ENCODE measurements around the gene FBXL7. TPM values are rescaled to one million over a fixed set of nuclear protein-coding genes. Genes with fewer than 3 reads are reported as not detected.

The FBXL7 gene
- total and polyA plus RNA-seq, 7 experiments from 2014 or later = not detected

DNA sequence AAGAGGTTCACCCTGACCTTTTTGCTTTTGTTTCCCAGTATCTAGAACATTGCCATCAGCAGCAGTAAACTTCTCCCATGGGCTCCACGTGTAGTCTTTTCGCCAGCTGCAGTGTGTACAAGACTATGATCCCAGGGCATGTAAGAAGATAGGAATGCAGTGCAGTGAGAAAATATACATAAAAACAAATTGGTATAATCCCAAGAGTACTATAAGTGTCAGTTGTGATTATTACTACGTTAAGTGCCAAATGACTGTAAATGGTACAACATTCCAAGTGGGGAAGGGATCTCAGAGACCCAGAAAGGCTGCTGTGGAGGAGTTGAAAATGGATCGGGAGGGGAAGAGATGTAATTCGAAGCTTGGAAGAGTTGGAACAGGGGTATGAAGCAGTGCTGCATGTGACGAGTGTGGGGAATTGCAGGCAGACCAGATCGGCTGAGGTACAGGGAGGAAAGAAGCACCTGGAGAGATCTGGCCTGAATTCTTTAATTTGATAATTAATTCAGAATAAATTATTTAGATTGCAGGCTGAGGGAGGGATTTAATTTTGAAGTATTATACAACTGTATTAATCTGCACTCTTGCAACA lies 95.1 kb downstream of the FBXL7 start:
- ATAC-seq (no peak), DNase-seq (no peak)
- H3K27ac Mint-ChIP-seq = peak overlapping the region in 1 of 9 donors; percentile 23
- intact Hi-C loops (cut with micrococcal nuclease) = no loop called here
- H3K4me1 Mint-ChIP-seq = no peaks in the 10 kb centered on the region
- Histone ChIP-seq H3K36me3 (ENCODE audit: control insufficient read depth in 2 of 3, insufficient read depth in 3 of 3, low read length in 3 of 3) (no peaks in the 10 kb centered on the region), H3K27ac (ENCODE audit: low read depth, low read length) (no peak overlapping the region), H3K27me3 (ENCODE audit: control insufficient read depth in 2 of 2, insufficient read depth in 2 of 2, low read length in 2 of 2) (no peaks in the 10 kb centered on the region), H3K4me3 (ENCODE audit: low read length) (no peak overlapping the region), H3K4me1 (ENCODE audit: control insufficient read depth in 2 of 2, insufficient read depth in 2 of 2, low read length in 2 of 2) (no peaks in the 10 kb centered on the region), H3K9me3 (ENCODE audit: control insufficient read depth in 2 of 3, low read length in 3 of 3) (no peaks in the 10 kb centered on the region)
- H3K36me3 Mint-ChIP-seq = no peaks in the 10 kb centered on the region
- CTCF ChIA-PET = no interaction called here
- POLR2A ChIA-PET = no interaction called here
- H3K9me3 Mint-ChIP-seq = peaks cover 0 to 17% (median 2%) of the 10 kb centered on the region in 11 donors
- H3K4me3 Mint-ChIP-seq = no peak overlapping the region
- H3K27me3 Mint-ChIP-seq = no peaks in the 10 kb centered on the region

- no peak for ATAC-seq
- Mint-ChIP-seq H3K36me3 (no peaks in the 10 kb centered on the region), H3K9me3 (peaks cover 0 to 17% (median 1%) of the 10 kb centered on the region in 11 donors), H3K4me3 (no peak overlapping the region), H3K27me3 (no peaks in the 10 kb centered on the region), H3K4me1 (no peaks in the 10 kb centered on the region), H3K27ac (no peak overlapping the region)
- intact Hi-C loops (cut with micrococcal nuclease) = no loop called here
- Histone ChIP-seq H3K4me3 (ENCODE audit: low read length) (no peak overlapping the region), H3K4me1 (ENCODE audit: control insufficient read depth in 2 of 2, insufficient read depth in 2 of 2, low read length in 2 of 2) (no peaks in the 10 kb centered on the region), H3K9me3 (ENCODE audit: control insufficient read depth in 2 of 3, low read length in 3 of 3) (no peaks in the 10 kb centered on the region), H3K27me3 (ENCODE audit: control insufficient read depth in 2 of 2, insufficient read depth in 2 of 2, low read length in 2 of 2) (no peaks in the 10 kb centered on the region), H3K27ac (ENCODE audit: low read depth, low read length) (no peak overlapping the region), H3K36me3 (ENCODE audit: control insufficient read depth in 2 of 3, insufficient read depth in 3 of 3, low read length in 3 of 3) (no peaks in the 10 kb centered on the region)
- DNase-seq = no peak
- ChIA-PET POLR2A (no interaction called here), CTCF (no interaction called here)
These were observed 95.9 kb downstream of the FBXL7 start for GRCh38 chr5:15595929-15596328.

- Mint-ChIP-seq H3K36me3 (no peaks in the 10 kb centered on the region), H3K4me1 (no peaks in the 10 kb centered on the region), H3K9me3 (peaks cover 0 to 17% (median 1%) of the 10 kb centered on the region in 11 donors), H3K27me3 (no peaks in the 10 kb centered on the region), H3K27ac (no peak overlapping the region), H3K4me3 (no peak overlapping the region)
- no peaks in the 10 kb centered on the region for H3K36me3 ChIP-seq (ENCODE audit: control insufficient read depth in 2 of 3, insufficient read depth in 3 of 3, low read length in 3 of 3)
- no peak overlapping the region for H3K4me3 ChIP-seq (ENCODE audit: low read length)
- POLR2A ChIA-PET = no interaction called here
- ATAC-seq = no peak
- peaks cover 0 to 3% (median 0%) of the 10 kb centered on the region in 3 experiments for H3K9me3 ChIP-seq (ENCODE audit: control insufficient read depth in 2 of 3, low read length in 3 of 3)
- H3K27ac ChIP-seq (ENCODE audit: low read depth, low read length) = no peak overlapping the region
- H3K27me3 ChIP-seq (ENCODE audit: control insufficient read depth in 2 of 2, insufficient read depth in 2 of 2, low read length in 2 of 2) = no peaks in the 10 kb centered on the region
- no peak for DNase-seq
- CTCF ChIA-PET = no interaction called here
- intact Hi-C loops (cut with micrococcal nuclease) = no loop called here
- no peaks in the 10 kb centered on the region for H3K4me1 ChIP-seq (ENCODE audit: control insufficient read depth in 2 of 2, insufficient read depth in 2 of 2, low read length in 2 of 2)
These were observed 97.0 kb downstream of the FBXL7 start for GRCh38 chr5:15596936-15597335.

GRCh38 chr5:15597804-15598203 lies 97.8 kb downstream of the FBXL7 start:
- no peaks in the 10 kb centered on the region for H3K36me3 ChIP-seq (ENCODE audit: control insufficient read depth in 2 of 3, insufficient read depth in 3 of 3, low read length in 3 of 3)
- no peaks in the 10 kb centered on the region for H3K27me3 Mint-ChIP-seq
- no peaks in the 10 kb centered on the region for H3K4me1 ChIP-seq (ENCODE audit: control insufficient read depth in 2 of 2, insufficient read depth in 2 of 2, low read length in 2 of 2)
- no peaks in the 10 kb centered on the region for H3K36me3 Mint-ChIP-seq
- ATAC-seq (no peak), DNase-seq (no peak)
- no peak overlapping the region for H3K27ac Mint-ChIP-seq
- H3K9me3 ChIP-seq (ENCODE audit: control insufficient read depth in 2 of 3, low read length in 3 of 3) = peaks cover 0 to 3% (median 0%) of the 10 kb centered on the region in 3 experiments
- POLR2A ChIA-PET = no interaction called here
- CTCF ChIA-PET = no interaction called here
- no peaks in the 10 kb centered on the region for H3K27me3 ChIP-seq (ENCODE audit: control insufficient read depth in 2 of 2, insufficient read depth in 2 of 2, low read length in 2 of 2)
- H3K4me1 Mint-ChIP-seq = no peaks in the 10 kb centered on the region
- peaks cover 0 to 9% (median 1%) of the 10 kb centered on the region in 11 donors for H3K9me3 Mint-ChIP-seq
- no peak overlapping the region for H3K4me3 ChIP-seq (ENCODE audit: low read length)
- H3K4me3 Mint-ChIP-seq = no peak overlapping the region
- no peak overlapping the region for H3K27ac ChIP-seq (ENCODE audit: low read depth, low read length)
- intact Hi-C loops (cut with micrococcal nuclease) = no loop called here

DNA sequence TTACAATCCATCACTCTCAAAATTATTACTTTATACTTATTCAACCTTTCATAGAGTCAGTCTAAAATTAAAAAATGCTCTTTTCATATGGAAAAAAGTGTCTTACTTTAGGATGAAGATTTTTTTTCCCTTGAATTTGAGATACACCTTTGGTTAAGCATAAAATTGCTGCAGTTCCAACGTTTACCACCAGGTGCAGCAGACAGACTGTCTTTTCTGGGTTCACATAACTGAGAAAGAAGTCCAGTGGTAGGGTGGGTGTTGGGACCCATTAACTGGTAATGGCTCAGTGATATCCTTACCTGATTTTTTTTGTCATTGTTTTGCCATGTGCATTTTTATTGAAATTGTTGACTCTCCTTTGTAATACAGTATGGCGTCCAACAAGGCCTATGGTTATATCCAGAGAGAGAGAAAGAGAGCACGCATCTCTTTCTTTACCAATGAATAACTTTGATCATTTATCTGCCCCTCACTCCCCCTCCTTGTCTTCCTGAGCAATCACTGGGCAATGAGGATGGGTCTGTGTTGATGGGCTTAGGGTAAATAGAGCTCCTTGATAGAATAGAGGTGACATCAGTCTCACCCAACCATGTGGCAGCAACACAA lies 98.4 kb downstream of the FBXL7 start:
- ChIA-PET CTCF (no interaction called here), POLR2A (no interaction called here)
- no peak overlapping the region for H3K27ac Mint-ChIP-seq
- no peaks in the 10 kb centered on the region for H3K4me1 ChIP-seq (ENCODE audit: control insufficient read depth in 2 of 2, insufficient read depth in 2 of 2, low read length in 2 of 2)
- H3K27me3 Mint-ChIP-seq = no peaks in the 10 kb centered on the region
- H3K9me3 Mint-ChIP-seq = peaks cover 0 to 9% (median 2%) of the 10 kb centered on the region in 11 donors
- no peaks in the 10 kb centered on the region for H3K4me1 Mint-ChIP-seq
- peaks cover 0 to 3% (median 0%) of the 10 kb centered on the region in 3 experiments for H3K9me3 ChIP-seq (ENCODE audit: control insufficient read depth in 2 of 3, low read length in 3 of 3)
- no peaks in the 10 kb centered on the region for H3K27me3 ChIP-seq (ENCODE audit: control insufficient read depth in 2 of 2, insufficient read depth in 2 of 2, low read length in 2 of 2)
- intact Hi-C loops (cut with micrococcal nuclease) = no loop called here
- H3K36me3 Mint-ChIP-seq = no peaks in the 10 kb centered on the region
- H3K4me3 ChIP-seq (ENCODE audit: low read length) = no peak overlapping the region
- H3K27ac ChIP-seq (ENCODE audit: low read depth, low read length) = no peak overlapping the region
- DNase-seq (no peak), ATAC-seq (no peak)
- no peak overlapping the region for H3K4me3 Mint-ChIP-seq
- no peaks in the 10 kb centered on the region for H3K36me3 ChIP-seq (ENCODE audit: control insufficient read depth in 2 of 3, insufficient read depth in 3 of 3, low read length in 3 of 3)

GRCh38 chr5:15600035-15600434 lies 100.1 kb downstream of the FBXL7 start:
- no peak overlapping the region for H3K27ac ChIP-seq (ENCODE audit: low read depth, low read length)
- H3K9me3 ChIP-seq (ENCODE audit: control insufficient read depth in 2 of 3, low read length in 3 of 3) = peaks cover 0 to 3% (median 0%) of the 10 kb centered on the region in 3 experiments
- intact Hi-C loops (cut with micrococcal nuclease) = no loop called here
- H3K36me3 ChIP-seq (ENCODE audit: control insufficient read depth in 2 of 3, insufficient read depth in 3 of 3, low read length in 3 of 3) = no peaks in the 10 kb centered on the region
- H3K9me3 Mint-ChIP-seq = peaks cover 0 to 7% (median 1%) of the 10 kb centered on the region in 11 donors
- no peak for ATAC-seq
- ChIA-PET POLR2A (no interaction called here), CTCF (no interaction called here)
- H3K27ac Mint-ChIP-seq = no peak overlapping the region
- no peak overlapping the region for H3K4me3 Mint-ChIP-seq
- H3K36me3 Mint-ChIP-seq = no peaks in the 10 kb centered on the region
- H3K4me3 ChIP-seq (ENCODE audit: low read length) = no peak overlapping the region
- no peaks in the 10 kb centered on the region for H3K4me1 ChIP-seq (ENCODE audit: control insufficient read depth in 2 of 2, insufficient read depth in 2 of 2, low read length in 2 of 2)
- no peaks in the 10 kb centered on the region for H3K27me3 Mint-ChIP-seq
- H3K27me3 ChIP-seq (ENCODE audit: control insufficient read depth in 2 of 2, insufficient read depth in 2 of 2, low read length in 2 of 2) = no peaks in the 10 kb centered on the region
- DNase-seq = no peak
- no peaks in the 10 kb centered on the region for H3K4me1 Mint-ChIP-seq

DNA sequence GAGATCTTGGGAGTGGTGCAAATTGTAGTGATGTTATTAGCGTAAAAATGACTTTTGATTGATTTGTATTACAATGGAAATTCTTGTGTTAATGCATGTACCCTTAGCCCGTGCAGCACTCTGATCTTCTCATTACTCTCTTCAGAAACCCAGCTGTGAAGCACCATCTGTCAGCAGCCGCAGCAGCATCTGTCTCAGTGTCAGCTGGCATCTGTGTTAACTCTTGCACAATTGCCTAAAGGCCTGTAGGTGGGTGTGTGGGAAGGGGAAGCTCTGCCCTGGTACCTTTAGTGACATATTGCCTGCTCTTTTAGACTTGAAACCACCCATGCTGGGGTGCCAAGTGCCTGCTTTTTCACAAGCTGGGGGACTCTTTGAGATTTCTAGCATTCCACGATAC lies 101.3 kb downstream of the FBXL7 start:
- H3K9me3 Mint-ChIP-seq = peaks cover 0 to 5% (median 1%) of the 10 kb centered on the region in 11 donors
- Histone ChIP-seq H3K36me3 (ENCODE audit: control insufficient read depth in 2 of 3, insufficient read depth in 3 of 3, low read length in 3 of 3) (no peaks in the 10 kb centered on the region), H3K9me3 (ENCODE audit: control insufficient read depth in 2 of 3, low read length in 3 of 3) (peaks cover 0 to 3% (median 0%) of the 10 kb centered on the region in 3 experiments), H3K27me3 (ENCODE audit: control insufficient read depth in 2 of 2, insufficient read depth in 2 of 2, low read length in 2 of 2) (no peaks in the 10 kb centered on the region), H3K4me1 (ENCODE audit: control insufficient read depth in 2 of 2, insufficient read depth in 2 of 2, low read length in 2 of 2) (no peaks in the 10 kb centered on the region), H3K4me3 (ENCODE audit: low read length) (no peak overlapping the region), H3K27ac (ENCODE audit: low read depth, low read length) (no peak overlapping the region)
- H3K27me3 Mint-ChIP-seq = no peaks in the 10 kb centered on the region
- ChIA-PET POLR2A (no interaction called here), CTCF (no interaction called here)
- no peak overlapping the region for H3K27ac Mint-ChIP-seq
- no peaks in the 10 kb centered on the region for H3K4me1 Mint-ChIP-seq
- no peaks in the 10 kb centered on the region for H3K36me3 Mint-ChIP-seq
- no peak overlapping the region for H3K4me3 Mint-ChIP-seq
- intact Hi-C loops (cut with micrococcal nuclease) = no loop called here
- no peak for ATAC-seq
- no peak for DNase-seq

All from naive thymus-derived CD4-positive, alpha-beta T cell (primary cell).